Stimulated activated CD8-positive, alpha-beta memory T cell treated with anti-CD3 and anti-CD28 coated beads, Interleukin-15, amount 100 ng/mL, for 24 hours (primary cell): Measurements from ENCODE around the gene UNC45B.
"Not testable (repeated sequence)": the region's sequence is repeated elsewhere in the genome, so short reads cannot be mapped to it uniquely, and the experiment has no call there.

ENCODE experiments used
- DNase-seq: peaks from one replicate; pipeline ENCODE4 v3.0.0-alpha.2; 2020; ENCODE audit warnings: low read depth

UNC45B gene

DNA sequence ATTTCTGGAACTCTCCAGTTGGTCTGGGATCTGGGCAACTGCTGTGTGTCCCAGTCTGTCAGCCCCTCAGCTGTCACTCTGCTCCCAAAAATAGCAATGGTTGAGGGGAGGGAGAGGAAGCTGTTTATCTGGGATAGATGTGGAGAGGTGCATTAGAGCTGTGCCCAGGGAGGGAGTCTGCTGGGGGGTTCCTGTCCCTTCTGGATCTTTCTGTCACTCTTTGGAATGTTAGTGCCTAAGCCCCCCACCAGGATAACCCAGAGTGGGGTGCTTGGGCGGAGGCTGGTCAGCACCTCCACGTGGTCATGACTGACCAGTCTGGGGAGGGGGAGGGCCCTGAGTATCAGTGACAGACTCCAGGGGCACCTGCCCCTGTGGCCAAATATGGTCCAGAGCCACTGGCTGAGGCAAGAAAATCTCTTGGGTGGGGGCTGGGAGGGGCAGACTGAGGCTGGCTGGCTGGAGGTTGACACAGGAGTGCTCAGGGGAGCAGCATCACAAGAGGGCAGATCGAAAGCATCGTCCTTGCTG lies at the start of gene UNC45B:
TSS of gene UNC45B (plus strand) at position 443 of the 531 bp plus-strand sequence. CDS start 447 bp downstream, outside the sequence.
- DNase-seq = no peak

- DNase-seq = no peak
Observed at GRCh38 chr17:35099908-35100307, 47.7 kb upstream of the UNC45B start.

GRCh38 chr17:35101036-35101435 lies 46.6 kb upstream of the UNC45B start:
- DNase-seq = no peak

DNA sequence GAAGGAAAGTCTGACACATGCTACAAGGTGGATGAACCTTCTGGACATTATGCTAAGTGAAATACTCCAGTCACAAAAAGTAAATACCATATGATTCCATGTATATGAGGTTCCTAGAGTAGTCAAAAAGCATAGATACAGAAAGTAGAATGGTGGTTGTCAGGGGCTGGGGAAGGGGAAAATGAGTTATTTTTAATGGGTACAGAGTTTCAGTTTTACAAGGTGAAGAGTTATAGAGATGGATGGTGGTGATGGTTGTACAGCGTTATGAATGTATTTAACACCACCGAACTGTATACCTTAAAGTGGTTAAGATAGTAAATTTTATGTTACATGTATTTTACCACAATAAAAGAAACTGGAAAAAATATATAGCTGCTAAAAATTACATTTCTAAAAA lies 45.9 kb upstream of the UNC45B start:
- DNase-seq = no peak

GRCh38 chr17:35103271-35103670 lies 44.3 kb upstream of the UNC45B start:
- DNase-seq = no peak

DNA sequence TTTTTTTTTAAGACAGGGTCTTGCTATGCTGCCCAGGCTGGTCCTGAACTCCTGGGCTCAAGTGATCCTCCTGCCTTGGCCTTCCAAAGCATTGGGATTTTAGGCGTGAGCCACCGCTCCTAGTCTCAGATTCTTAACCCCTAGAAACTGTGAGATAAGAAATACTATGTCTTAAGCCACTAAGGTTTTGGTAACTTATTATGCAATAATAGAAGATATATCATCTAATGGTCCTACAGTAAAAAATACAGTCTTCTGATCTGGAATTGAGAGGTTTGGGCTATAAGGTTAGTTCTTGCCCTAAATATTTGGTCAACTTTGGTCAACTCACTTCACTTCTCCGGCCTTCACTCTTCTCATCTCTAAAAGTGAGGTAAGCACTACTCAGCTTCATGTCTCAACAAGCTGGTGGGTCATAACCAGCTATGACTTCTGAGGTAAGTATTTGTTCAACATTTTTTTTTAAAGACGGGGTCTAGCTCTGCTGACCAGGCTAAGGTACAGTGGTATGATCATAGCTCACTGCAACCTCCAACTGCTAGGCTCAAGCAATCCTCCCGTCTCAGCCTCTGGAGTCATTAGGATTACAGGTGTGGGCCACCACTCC lies 42.7 kb upstream of the UNC45B start:
- DNase-seq = no peak

GRCh38 chr17:35110791-35111190 lies 36.8 kb upstream of the UNC45B start:
- DNase-seq = not testable (repeated sequence)

DNA sequence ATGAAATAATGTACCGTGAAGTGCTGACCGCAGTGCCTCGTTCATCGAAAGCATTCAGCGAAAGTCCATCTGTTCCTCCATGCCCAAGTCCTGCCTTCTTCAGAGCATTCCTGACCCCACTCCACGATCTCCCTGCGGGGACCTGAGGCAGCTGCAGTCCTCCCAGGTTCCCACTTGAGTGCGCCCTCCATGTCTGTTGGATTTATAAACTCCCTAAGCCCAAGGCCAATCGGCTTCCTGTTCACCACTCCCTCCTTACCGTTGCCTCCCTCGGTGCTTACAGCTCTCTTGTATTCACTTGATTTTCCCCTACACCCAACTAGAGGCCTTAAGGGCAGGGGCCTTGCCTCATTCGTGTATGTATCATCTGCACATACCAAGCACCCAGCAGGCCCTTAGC lies 30.8 kb upstream of the UNC45B start:
- DNase-seq = no peak

DNA sequence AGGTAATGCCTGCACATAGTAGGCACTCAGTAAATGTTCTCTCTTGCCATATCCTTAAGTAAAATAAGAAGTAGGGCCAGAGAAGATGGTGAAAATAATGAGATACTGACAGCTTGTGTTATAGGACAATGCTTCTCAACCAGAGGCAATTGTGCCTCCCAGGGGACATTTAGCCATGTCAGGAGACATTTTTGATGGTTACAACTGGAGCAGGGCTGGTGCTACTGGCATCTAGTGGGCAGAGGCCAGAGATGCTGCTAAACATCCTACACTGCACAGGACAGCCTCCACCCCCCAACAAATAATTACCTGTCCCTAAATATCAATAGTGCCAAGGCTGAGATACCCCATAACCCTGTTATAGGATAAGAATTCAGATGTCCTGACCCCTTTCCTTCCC lies 29.6 kb upstream of the UNC45B start:
- no peak for DNase-seq

- peak; percentile 73 for DNase-seq
Observed at GRCh38 chr17:35119370-35120165, 28.0 kb upstream of the UNC45B start, which contains the start of gene RAD51D. Gene RAD51D (minus strand): TSS chr17:35119860. CDS start chr17:35119613, 247 bp downstream.

DNA sequence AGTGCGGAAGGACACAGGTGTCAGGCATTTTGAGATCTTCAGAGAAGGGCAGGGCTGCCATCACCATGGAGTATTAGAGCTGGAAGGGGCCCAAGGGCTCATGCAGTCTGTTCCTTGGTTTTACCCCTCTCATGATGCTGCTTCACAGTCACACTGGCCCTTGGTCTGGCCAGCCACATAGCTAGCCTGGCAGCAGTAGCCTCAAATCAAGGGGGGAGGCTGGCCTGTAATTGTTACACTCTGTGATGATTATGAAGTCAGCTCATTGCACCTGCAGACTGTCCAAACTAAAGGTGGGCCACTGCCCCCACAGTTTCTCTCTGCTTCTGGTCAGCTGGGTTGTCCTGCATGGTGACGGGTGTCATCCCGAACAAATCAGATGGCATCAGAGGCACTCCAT lies 26.3 kb upstream of the UNC45B start, which contains the start of gene FNDC8:
TSS of gene FNDC8 (plus strand) at position 301 of the 400 bp plus-strand sequence. CDS start at position 380, 79 bp downstream.
- no peak for DNase-seq

DNA sequence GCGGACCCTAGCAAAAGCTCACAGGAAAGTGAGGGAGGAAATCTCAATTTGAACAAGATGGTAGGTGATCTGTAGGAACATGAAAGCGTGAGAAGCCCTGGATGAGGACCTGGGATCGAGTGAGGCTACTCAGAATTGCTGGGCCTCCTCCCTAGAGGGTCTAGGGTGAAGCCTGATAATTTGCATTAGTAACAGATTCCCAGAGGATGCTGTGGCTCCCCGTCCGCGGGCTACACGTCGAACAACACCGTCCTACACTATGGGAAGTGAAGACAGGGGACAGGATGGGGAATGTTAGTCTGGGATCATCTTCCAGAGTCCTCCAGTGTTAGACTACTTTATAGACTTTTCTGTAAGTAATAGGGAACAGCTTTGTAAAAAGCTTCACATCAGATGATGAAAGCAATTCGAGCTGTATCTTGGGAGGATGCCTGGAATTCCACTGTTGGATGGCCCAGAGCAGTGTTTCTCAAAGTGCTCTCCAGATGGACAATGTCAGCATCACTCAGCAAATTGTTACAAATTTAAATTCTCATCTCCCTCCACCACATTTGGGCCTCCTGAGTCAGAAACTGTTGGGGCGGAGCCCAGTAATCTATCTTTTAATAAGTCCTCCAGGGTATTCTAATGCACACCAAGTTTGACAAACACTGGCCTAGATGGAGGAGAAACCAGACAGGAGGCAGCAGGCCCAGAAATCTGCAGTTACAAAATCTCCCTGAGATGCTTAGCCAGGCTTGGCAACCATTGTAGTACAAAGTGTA lies 19.7 kb upstream of the UNC45B start:
- no peak for DNase-seq

DNA sequence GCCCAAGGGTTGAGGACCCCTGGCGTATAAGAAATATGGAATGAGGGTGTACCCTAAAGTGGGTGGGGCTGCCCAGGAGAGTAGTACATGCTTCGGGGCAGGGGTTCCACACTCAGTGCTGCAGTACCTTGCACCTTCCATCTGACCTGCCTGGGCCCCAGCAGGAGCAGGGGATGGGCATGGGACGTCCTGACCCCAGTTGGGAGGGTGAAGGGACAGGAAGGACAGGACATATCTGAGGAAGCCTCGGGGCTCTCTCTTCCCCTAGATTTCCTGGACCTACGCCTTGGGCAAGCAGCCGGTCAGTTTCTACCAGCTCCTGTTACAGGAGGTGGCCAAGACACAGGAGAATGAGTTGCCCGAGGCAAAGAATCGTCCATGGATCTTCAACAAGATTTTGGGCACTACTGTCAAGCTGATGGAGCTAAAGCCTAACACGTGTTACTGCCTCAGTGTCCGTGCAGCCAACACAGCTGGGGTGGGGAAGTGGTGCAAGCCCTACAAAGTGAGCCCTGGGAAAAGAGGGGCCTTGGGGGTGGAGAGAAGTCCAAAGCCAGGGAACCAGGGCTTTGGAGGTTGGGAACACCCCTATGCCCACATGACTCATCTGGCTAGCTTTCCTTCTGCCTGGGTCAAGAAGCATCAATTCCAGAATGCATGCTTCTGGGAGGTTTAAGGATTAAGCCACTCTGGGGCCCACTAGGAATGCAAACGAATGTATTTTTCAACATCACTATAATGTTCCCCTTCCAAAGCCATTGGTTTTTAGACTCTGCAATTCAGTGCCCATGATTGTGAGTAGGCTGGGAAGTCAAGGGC lies 18.3 kb upstream of the UNC45B start:
- DNase-seq = no peak

GRCh38 chr17:35129973-35130351 lies 17.7 kb upstream of the UNC45B start:
- no peak for DNase-seq

DNA sequence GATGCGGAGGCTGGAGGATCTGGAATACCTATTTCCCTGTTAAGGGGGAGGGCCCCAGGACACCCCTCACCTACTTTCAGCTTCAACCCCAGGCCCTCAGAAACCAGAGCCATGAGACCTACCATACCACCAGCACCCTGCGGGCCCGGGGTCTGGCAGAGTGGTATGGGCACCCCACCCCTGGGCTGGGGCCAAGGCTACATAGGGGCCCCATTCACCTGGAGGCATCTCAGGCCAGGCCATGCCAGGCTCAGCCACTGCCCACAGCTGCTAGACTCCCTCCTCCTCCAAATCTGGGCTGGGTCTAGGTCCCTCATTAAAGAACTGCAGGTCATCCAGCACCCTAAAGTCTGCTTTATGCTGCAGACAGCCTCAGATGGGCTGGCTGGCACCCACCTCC lies 17.2 kb upstream of the UNC45B start:
- no peak for DNase-seq

DNA sequence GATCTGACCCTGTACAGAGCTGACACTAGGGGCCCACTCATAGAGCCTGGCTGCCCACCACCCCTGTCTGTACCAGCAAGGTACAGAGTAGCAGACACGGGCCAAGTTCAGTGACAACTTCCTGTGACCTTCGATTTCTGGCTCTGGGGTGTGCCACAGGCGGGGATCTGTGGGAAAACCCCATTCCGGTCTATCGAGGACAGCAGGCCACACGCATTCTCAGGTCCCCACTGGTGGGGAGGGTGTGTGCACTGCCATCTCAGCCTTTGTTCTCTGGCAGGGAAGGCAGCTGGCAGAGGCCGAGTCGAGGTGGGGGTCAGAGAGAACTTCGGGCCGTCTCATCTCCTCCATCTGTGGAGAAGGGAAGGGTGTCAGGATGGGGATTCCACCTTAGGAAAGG lies 15.5 kb upstream of the UNC45B start:
- no peak for DNase-seq

GRCh38 chr17:35132816-35133550 lies 14.6 kb upstream of the UNC45B start:
- DNase-seq = no peak

DNA sequence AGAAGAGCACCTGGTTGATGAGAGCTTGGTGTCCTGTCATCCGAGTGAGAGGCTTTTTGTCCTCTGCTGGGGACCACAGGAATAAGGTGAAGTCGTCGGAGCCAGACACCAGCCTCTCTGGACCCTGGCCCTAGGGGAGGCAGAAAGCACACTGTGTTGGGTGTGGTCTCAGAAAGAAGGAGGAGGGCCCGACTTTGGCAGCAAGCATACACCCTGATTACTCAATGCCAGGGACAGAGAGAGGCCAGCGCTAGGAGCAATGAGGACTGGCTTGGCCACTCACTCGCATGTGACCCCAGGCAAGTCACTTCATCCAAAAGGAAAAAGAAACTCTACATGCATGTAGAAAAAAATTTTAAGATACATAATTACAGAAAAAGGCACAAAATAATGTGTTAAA lies 12.3 kb upstream of the UNC45B start:
- no peak for DNase-seq

- DNase-seq = no peak
Observed at GRCh38 chr17:35138218-35138617, 9.4 kb upstream of the UNC45B start.

- peak; percentile 81 for DNase-seq
Observed at GRCh38 chr17:35141681-35142466, 5.7 kb upstream of the UNC45B start, which contains the start of gene NLE1. Gene NLE1 (minus strand): TSS chr17:35142303. CDS start chr17:35142275, 28 bp downstream.
